MM.1S (cell line): Measurements from ENCODE around the gene UBE2J2.

Experiments
- CTCF ChIP-seq: fragments of 300-600 bp; sonication (generic); IDR thresholded peaks from 2 replicates; pipeline ENCODE4 v1.5.1; 2016; ENCODE audit warnings: antibody characterized with exemption, low read length, mixed read lengths
- EZH2phosphoT487 ChIP-seq: fragments of 300-600 bp; sonication (generic); IDR thresholded peaks from 2 replicates; pipeline ENCODE4 v1.6.1; 2018; ENCODE audit warnings: antibody characterized with exemption, low read length

- TF ChIP-seq CTCF (no peak), EZH2phosphoT487 (no peak)
Measured at GRCh38 chr1:1247341-1247913, 26.2 kb downstream of the UBE2J2 start.
